T-helper 2 cell treated with Interferon-gamma antibody and Interleukin-4, amounts not matched to agents 100 ng/mL and 5 ng/mL, for 36 hours (primary cell): ENCODE data around the gene COL13A1. TPM values are rescaled to one million over a fixed set of nuclear protein-coding genes. Genes with fewer than 3 reads are reported as not detected.

Experiments used
- intact Hi-C: fragments of 100-400 bp; cut with micrococcal nuclease; formaldehyde crosslinking; loops from one replicate; pipeline ENCODE4 v1.15.1; 2023
- total RNA-seq: library from RNA; stranded (reverse); gene quantifications from 2 replicates; pipeline ENCODE4 v1.2.3, GENCODE V29; 2022

COL13A1 gene
- total RNA-seq, 1 donor from 2014 or later = not detected

DNA sequence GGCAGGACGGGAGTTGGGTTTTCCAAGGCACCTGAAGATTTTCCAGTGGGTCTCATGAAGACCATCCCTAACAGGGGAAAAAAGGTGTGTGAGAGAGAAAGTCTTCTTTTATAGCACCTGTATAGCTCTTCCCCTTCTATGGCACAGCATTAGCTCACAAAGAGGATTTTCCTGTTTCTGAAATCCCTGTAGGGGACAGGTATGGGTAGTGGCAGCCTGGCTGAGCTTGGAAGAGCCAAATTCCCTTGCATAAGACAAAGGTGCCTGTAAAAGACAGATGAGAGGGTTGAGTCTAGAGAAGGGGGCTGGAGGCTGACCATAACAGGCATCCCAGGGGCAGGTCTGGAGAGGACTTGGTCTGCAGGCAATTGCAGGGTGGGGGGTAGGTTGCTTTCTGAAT, 63.7 kb downstream of the COL13A1 start:
- intact Hi-C loops = no loop called here

- intact Hi-C loops = no loop called here
Measured at GRCh38 chr10:69866246-69866687, 64.6 kb downstream of the COL13A1 start.

- intact Hi-C loops = no loop called here
Measured at GRCh38 chr10:69866688-69867461, 65.2 kb downstream of the COL13A1 start.

DNA sequence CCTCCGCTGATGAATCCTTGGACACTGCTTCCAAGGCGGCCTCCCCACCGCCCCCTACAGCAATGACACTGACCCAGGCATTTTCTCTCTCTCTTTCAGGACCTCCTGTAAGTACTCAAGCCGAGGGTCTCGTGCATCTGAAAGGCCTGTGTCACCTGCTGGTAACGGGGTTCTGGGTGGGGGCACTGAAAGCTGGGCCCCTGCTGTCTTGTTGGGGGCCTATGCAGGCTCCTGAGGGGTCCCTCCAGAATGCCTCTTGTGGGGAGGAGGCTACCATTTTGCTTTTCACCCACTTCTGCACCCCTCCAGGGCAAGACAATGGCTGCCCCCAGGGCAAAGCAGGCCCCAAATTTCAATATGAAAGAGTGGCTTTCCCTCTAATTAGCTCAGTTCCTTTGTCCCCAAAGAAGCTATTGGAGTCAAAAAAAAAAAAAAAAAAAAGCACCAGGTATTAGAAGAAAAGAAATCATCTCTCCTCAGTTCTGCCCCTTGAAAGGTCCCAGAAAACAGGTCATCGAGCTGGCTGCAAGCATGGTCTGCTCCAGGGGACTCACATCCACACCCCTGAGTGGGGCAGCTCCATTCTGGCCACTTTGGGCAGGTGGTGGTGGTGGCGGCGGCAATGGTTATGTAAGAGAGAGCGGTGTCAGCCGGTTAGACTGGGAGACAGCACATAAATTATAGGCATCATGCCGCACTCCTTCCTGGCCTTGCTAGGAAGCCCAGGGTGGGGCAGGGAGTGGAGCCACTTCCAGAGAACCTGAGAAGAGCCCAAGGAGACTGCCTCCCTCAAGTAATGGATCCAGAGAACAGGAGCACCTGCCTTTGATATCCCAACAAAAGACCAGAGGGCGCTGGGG, 66.2 kb downstream of the COL13A1 start:
- intact Hi-C loops = no loop called here

DNA sequence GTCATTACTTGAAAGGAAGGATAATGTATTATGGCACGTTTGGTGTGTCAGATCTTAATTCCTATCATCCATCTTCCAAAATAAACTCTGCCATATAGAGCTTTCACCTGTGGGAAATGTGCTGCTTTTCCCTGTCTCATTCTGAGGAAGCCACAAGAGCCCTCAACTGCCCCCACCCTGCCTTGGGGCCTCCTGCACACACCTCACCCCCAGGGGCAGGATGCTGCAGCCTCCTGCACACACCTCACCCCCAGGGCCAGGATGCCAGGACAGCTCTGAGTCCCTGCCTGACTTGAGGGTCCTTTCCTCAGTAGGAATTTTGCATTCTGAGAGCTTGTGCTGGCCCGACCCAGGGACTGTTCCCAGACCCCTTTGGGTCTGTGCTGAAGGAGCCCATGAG, 67.1 kb downstream of the COL13A1 start:
- intact Hi-C loops = no loop called here

DNA sequence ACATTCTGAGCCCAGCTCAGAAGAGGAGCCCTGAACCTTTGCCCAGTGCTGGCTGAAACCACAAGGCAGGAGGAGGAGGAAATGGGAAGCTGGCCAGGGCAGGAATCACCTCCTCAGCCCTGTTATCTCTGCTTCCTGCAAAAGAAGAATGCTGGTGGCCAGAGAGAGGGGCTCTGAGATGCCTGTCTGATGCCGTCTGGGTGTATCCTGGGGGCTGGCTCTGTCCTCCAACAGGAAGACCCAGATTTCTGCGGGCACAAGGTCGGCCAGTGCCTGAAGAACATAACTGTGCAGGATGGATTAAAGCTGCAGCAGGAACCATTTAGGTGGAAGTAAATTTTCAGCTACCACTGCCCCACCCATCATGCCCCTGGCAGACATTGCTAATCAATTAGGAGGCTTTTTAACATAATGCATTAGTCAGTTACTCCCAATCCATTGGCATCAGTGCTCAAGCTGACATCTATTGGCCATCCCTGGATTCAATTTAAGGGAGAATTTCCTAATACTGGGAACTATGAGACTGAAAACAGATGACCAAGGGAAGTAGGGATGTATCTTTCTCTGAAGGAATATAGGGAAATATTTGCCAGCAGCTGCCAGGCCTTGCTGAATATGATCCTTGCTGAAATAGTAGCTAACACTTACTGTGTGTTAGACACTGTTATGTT, 67.7 kb downstream of the COL13A1 start:
- intact Hi-C loops = no loop called here

DNA sequence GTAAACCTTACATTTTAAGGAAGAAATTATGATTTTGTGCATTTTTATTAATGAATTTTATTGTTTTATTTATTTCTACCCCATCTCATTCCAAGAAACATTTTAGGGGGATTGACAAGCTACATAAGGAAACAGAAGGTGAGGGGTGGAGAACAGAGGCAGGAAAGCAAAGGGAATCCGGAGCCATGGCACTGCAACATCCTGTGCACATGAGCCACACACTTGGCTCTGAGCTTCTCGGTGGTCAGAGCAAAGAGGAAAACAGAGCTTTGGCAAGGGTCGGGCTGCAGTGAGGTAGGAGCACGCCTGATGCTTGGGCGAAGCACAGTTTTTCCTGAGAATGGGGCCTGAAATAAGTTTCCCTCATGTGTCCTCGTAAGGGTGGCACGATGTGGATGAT, 68.9 kb downstream of the COL13A1 start:
- intact Hi-C loops = no loop called here

DNA sequence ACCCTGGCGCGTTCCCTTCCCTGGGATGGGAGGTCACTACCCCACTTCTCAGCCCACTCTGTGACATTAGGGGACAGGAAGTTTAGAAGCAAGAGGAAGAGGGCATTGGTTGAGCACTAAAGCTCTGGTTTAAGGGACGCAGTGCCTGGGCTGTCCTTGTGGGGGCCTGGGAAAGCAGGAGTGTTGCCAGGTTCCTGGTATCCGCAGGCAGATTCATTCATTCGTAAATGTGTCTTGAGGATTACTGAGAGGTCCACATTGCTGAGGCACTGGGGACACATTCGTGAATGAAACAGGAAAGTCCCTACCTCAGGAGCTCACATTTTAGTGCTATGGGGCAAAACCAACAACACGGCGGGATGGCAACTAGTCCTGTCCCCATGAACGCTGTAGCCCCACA, 69.4 kb downstream of the COL13A1 start:
- intact Hi-C loops = no loop called here

GRCh38 chr10:69872323-69872722, 70.6 kb downstream of the COL13A1 start:
- intact Hi-C loops = no loop called here

DNA sequence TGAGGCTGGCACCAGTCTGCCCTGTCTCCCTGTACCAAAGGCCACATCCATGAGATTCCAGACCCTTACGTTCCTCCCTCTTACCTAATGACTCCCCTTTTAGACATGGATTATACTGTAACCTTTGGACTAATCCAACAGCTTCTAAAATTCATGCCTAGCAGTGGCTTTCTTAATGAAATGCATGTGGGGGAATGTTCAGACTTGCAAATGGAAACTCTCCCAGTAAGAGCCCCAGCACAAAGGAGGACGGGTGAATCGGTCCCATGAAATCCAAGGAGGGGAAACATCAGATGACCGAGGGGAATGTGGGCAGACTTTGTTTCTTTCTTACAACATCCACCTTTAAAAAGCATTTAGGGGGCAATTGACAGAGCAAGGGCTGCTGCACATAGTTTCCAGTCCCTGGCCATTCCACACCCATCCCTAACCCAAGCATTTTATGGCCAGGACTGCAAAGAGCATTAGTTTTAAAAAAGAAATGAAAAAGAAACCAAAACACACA, 71.5 kb downstream of the COL13A1 start:
- intact Hi-C loops = no loop called here

- intact Hi-C loops = no loop called here
Measured at GRCh38 chr10:69874449-69874848, 72.7 kb downstream of the COL13A1 start.

- intact Hi-C loops = no loop called here
Measured at GRCh38 chr10:69875856-69876255, 74.2 kb downstream of the COL13A1 start.

GRCh38 chr10:69876286-69876685, 74.6 kb downstream of the COL13A1 start:
- intact Hi-C loops = no loop called here

- intact Hi-C loops = no loop called here
Measured at GRCh38 chr10:69876931-69877330, 75.2 kb downstream of the COL13A1 start.

GRCh38 chr10:69878038-69878437, 76.3 kb downstream of the COL13A1 start:
- intact Hi-C loops = no loop called here

GRCh38 chr10:69878951-69879350, 77.2 kb downstream of the COL13A1 start:
- intact Hi-C loops = no loop called here

DNA sequence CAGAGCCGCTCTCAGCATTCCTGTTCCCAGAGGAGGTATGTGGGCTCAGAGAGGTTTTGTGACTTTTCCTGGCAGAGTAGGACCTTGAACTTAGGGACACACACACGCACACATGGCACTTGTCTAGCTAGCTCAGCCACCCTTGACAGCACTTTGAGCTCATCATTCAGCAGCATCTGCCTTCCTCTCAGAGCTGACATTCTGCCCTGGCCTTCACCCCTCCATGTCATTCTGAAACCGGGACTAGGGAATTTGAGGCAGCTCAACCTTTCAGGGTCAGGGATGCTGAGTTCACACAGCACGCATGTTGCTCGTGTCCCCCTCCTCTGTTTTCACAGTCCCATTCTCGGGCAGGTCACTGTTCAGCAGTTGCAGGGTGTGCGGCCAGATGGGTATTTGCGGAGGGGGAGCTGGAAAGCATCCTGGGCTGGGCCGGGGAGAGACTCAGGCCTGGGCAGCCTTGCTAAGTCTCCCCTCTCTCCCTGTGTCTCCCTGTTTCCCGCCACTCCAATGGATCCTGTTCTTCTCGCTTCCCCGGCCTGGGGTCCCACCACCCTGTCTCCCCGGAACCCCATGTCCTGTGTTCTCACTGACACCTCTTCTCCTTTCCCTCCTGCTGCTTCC, 78.0 kb downstream of the COL13A1 start:
- intact Hi-C loops = no loop called here

DNA sequence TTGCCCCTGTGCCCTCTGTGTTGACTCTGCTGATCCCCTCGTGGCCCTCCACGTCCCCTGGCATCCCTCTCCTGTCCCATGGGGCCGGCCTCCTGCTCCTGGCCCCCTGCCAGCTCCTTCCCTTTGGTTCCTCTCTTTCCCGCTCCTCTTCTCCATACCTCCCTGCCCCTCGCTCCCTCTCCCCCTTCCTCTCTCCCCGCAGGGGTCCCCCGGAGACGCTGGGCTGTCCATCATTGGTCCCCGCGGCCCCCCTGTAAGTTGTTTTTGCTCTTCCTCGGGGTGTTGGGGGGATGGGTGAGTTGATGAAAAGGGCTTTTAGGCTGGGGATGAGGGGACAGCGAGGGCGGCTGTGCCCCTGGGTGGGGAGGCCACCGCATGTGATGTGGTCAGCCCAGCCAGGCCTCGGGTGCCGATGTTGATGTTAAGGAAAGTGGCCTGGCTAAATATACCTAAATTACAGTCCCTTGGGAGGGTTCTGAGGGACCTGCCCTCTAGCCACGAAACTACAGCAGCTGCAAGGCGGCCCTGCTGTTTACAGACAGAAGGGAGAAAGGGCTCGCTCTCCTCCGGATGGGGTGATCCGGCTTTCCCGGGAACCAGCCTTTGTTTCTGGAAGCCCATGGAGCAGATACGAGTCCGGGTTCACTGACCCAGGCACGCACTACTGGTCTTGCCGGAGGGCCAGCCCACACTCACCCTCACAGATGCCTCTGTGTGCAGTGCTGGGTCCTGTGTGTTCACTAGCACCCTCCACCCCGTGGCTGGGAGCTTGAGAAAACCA, 78.8 kb downstream of the COL13A1 start:
- intact Hi-C loops = no loop called here

DNA sequence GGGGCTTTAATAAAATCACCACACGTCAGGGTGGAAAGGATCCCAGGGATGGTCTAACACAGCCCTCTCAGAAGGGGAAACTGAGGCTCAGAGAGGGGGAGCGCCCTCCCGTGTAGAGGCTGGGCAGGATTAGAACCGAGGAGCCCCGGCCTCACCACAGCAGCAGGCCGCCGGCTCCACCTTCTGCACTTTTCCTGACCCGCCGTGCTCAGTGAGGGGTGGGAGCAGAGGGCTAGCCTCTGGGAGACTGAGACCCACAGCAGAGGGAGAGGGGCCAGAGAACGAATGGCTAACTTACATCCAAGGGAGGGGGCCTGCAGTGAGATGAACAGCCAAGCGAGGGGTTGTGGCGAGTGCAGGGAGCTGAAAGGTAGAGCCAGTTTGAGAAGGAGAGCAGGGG, 79.5 kb downstream of the COL13A1 start:
- intact Hi-C loops = no loop called here

GRCh38 chr10:69883310-69884023, 81.8 kb downstream of the COL13A1 start:
- intact Hi-C loops = no loop called here
